A549 treated with CpdA at 1 μM for 4 hours (cell line): ENCODE measurements around the gene SST. TPM values are rescaled to one million over a fixed set of nuclear protein-coding genes. Genes with fewer than 3 reads are reported as not detected.

Experiments
- total RNA-seq: library from RNA; stranded (reverse); fragments of 200-300 nt; extraction: Qiagen RNA extraction; gene quantifications from 5 replicates; pipeline ENCODE4 v1.2.3, GENCODE V29; 2022; ENCODE audit warnings: low read depth

SST gene
- not detected in 5 replicates for total RNA-seq

DNA sequence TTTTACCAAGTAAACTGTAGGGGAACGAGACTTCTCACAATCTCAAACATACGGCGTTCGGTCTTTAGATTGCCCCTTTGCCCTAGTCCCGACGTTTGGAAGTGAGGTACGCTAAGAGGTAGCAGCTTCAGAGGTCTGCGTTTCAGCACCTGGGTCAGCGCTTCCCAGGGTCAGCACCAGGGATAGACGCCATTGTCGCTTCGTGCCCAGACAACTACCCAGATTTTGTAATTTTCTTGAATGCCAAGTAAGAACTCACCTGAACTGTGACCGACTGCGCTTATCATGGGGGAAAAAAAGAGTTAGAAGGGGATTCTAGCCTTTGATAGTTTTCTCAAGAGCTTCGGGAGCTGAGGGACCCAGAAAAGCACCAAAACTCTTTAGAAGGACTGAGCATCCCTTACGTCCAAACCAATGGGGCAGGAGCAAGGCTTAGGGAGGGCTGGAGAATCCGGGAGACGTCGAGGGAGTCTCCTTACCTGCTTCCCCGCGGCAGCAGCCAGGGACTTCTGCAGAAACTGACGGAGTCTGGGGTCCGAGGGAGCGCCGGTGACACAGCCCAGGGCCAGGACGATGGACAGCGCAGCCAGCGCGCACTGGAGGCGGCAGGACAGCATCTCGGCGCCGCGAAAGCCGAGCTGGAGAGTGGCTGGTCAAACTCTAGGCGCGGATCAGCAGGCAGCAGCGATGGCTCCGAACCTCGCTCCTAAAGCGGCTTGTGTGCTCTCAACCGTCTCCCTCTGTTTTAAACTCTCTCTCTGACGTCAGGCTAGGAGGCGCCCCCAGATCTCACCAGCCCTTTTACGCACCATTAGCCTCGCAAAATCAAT is at the start of gene SST:
Gene SST, minus strand, starts transcription at position 720 of the 830 bp plus-strand sequence. Its CDS starts 103 bp downstream, at position 617.

DNA sequence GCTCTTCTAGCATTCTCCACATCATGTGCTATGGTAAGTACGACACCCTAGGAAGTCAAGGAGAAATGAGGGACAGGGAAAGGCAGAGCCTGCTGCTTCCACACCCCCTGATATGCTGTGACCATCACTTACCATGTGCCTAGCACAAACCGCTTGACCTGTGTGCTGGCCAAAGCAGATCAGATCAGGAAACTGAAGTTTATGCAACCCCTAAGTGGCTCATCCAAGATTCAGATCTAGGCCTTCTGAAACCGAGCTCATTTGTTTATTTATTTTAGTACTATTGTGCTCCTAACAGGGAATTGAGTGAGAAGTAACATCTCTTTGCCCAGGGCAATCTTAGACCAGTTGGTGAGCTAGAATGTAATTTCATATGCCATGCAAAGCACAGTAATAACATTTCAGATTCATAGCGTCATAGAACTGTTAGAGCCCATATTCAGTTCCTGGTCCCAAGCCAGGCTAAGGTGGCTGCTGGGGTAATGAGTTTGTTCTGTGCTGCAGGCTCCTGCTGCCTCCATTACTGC is 32.4 kb upstream of the SST start, which contains the start of gene RTP2:
Gene RTP2, minus strand, starts transcription at position 51 of the 527 bp plus-strand sequence. CDS start 429 bp downstream, outside the sequence.

Other genes starting within 250 kb of the SST start
- gene RTP2, start 32.2 kb upstream of the SST start, total RNA-seq, result not detected in 5 replicates
- gene BCL6, start 75.1 kb upstream of the SST start, total RNA-seq, result 4.6 to 8.2 TPM (median 7.4 TPM) in 5 replicates